NB4 (cell line): ENCODE measurements around the gene TEX51.

ENCODE experiments used
- DNase-seq: peaks from one replicate; pipeline ENCODE4 v3.0.0; 2010; ENCODE audit warnings: low read depth
- H3K4me3 ChIP-seq: one replicate; pipeline ENCODE4 v1.5.1; 2011; ENCODE audit warnings: mild to moderate bottlenecking, low read depth, low read length, moderate library complexity
- CTCF ChIP-seq: IDR thresholded peaks from one replicate; pipeline ENCODE4 v1.5.1; 2012; ENCODE audit warnings: low read depth, low read length
- MYC ChIP-seq: IDR thresholded peaks from 2 replicates; pipeline ENCODE4 v1.6.1; 2011; ENCODE audit warnings: low read depth, low read length
- POLR2A ChIP-seq: IDR thresholded peaks from 2 replicates; pipeline ENCODE4 v1.6.1; 2011; ENCODE audit warnings: mild to moderate bottlenecking; ENCODE audit not compliant: insufficient read length; ENCODE audit errors: extremely low read depth
- TF ChIP-seq, protein P1 (sequence below): IDR thresholded peaks from 2 replicates; pipeline ENCODE4 v1.6.1; 2011; ENCODE audit warnings: low read depth, low read length

TEX51 gene

GRCh38 chr2:126947103-126947429 is 48.4 kb downstream of the TEX51 start:
- H3K4me3 ChIP-seq, result no peak overlapping the region
- no peak for DNase-seq
- TF ChIP-seq CTCF, result no peak
- no peak for TF ChIP-seq POLR2A
- TF ChIP-seq MYC, result no peak
- TF ChIP-seq, protein P1, sequence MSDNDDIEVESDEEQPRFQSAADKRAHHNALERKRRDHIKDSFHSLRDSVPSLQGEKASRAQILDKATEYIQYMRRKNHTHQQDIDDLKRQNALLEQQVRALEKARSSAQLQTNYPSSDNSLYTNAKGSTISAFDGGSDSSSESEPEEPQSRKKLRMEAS, result no peak

GRCh38 chr2:126949775-126950174 is 51.1 kb downstream of the TEX51 start:
- no peak for TF ChIP-seq POLR2A
- no peak for DNase-seq
- no peak overlapping the region for H3K4me3 ChIP-seq

GRCh38 chr2:126950504-126950903 is 51.8 kb downstream of the TEX51 start:
- H3K4me3 ChIP-seq, result no peak overlapping the region
- TF ChIP-seq POLR2A (no peak), MYC (no peak)
- TF ChIP-seq, protein P1, result no peak
- DNase-seq, result peak; percentile 26
